T-cell (primary cell): Measurements from ENCODE around the gene RGS17. TPM values are rescaled to one million over a fixed set of nuclear protein-coding genes. Genes with fewer than 3 reads are reported as not detected.
A peak's percentile ranks its signal among the peaks of the same experiment; 100 is the strongest.
"Not testable (repeated sequence)": the region's sequence is repeated elsewhere in the genome, so short reads cannot be mapped to it uniquely, and the experiment has no call there.

Experiments
- ATAC-seq, 4 experiments: fragments of 200-7000 bp in 3 of 4; fragments of 150-1000 bp in 1 of 4; cut with Tn5 transposase; replicated peaks in 1 of 4; 1 replicate in 3 of 4; 2 replicates in 1 of 4; pipeline ENCODE4 v1.10.0; 2021; ENCODE audit warnings: moderate library complexity in 3 of 4, mild to moderate bottlenecking in 2 of 4, moderate number of reproducible peaks in 1 of 4
- CTCF ChIA-PET, 2 donors: fragments of 300-600 bp; sonication (Branson Sonifier 250); formaldehyde crosslinking; loops; one replicate each; lab custom pipeline; 2022; ENCODE audit warnings: antibody characterized with exemption in 2 of 2; lab: Charles Lee
- POLR2A ChIA-PET, 2 donors: fragments of 300-600 bp; sonication (Branson Sonifier 250); formaldehyde crosslinking; loops; one replicate each; lab custom pipeline; 2022; ENCODE audit warnings: antibody characterized with exemption in 2 of 2; lab: Charles Lee
- DNase-seq, 35 experiments: peaks; one replicate each; pipeline versions ENCODE4 v3.0.0 to v3.0.0-alpha.2; 2013 to 2023
- H3K27ac ChIP-seq: one replicate; pipeline ENCODE4 v1.5.1; 2013; ENCODE audit warnings: low read length
- H3K27me3 ChIP-seq, 2 experiments: replicated peaks in 1 of 2; 1 replicate in 1 of 2; 2 replicates in 1 of 2; pipeline versions ENCODE4 v1.6.1 to v1.7.0; 2013; ENCODE audit warnings: low read length in 1 of 2, mixed read lengths in 1 of 2; ENCODE audit not compliant: control insufficient read depth in 2 of 2, insufficient read depth in 2 of 2; ENCODE audit errors: extremely low read depth in 1 of 2
- H3K36me3 ChIP-seq, 2 donors: 1 replicate in 1 of 2; 2 replicates in 1 of 2; pipeline versions ENCODE4 v1.6.1 to v1.7.0; 2013; ENCODE audit warnings: low read length in 1 of 2; ENCODE audit not compliant: control insufficient read depth in 2 of 2, insufficient read depth in 1 of 2; ENCODE audit errors: extremely low read depth in 1 of 2
- H3K4me1 ChIP-seq, 2 experiments: 1 replicate in 1 of 2; 2 replicates in 1 of 2; pipeline versions ENCODE4 v1.6.1 to v1.7.0; 2013; ENCODE audit warnings: low read length in 2 of 2, mixed read lengths in 1 of 2; ENCODE audit not compliant: insufficient read depth in 2 of 2, control insufficient read depth in 1 of 2; ENCODE audit errors: extremely low read depth in 1 of 2
- H3K4me3 ChIP-seq, 2 donors: 1 replicate in 1 of 2; 2 replicates in 1 of 2; pipeline versions ENCODE4 v1.5.1 to v1.7.0; 2013; ENCODE audit warnings: mild to moderate bottlenecking in 2 of 2, low read length in 1 of 2, moderate library complexity in 1 of 2; ENCODE audit not compliant: control insufficient read depth in 1 of 2; ENCODE audit errors: extremely low read depth in 1 of 2
- H3K9me3 ChIP-seq: 2 replicates; pipeline ENCODE4 v1.7.0; 2013
- H3K27ac Mint-ChIP-seq, 2 donors: one replicate each; pipeline ENCODE4 v1.8.0; 2020 to 2021; ENCODE audit warnings: mild to moderate bottlenecking in 2 of 2, mixed read lengths in 2 of 2
- H3K27me3 Mint-ChIP-seq, 2 donors: one replicate each; pipeline ENCODE4 v1.8.0; 2021 to 2022; ENCODE audit warnings: mixed read lengths in 2 of 2
- H3K36me3 Mint-ChIP-seq: one replicate; pipeline ENCODE4 v1.8.0; 2021; ENCODE audit warnings: mixed read lengths
- H3K4me1 Mint-ChIP-seq, 3 donors: one replicate each; pipeline ENCODE4 v1.8.0; 2020 to 2022; ENCODE audit warnings: mixed read lengths in 3 of 3, mild to moderate bottlenecking in 1 of 3
- H3K4me3 Mint-ChIP-seq, 3 donors: one replicate each; pipeline ENCODE4 v1.8.0; 2020 to 2022; ENCODE audit warnings: mild to moderate bottlenecking in 3 of 3, mixed read lengths in 3 of 3, moderate library complexity in 3 of 3
- H3K9me3 Mint-ChIP-seq, 3 donors: one replicate each; pipeline ENCODE4 v1.8.0; 2020 to 2022; ENCODE audit warnings: mixed read lengths in 3 of 3
- WGBS: methylation state at CpG from one replicate; pipeline ENCODE4 v1.1.5; 2013; ENCODE audit warnings: missing lambda C conversion rate; ENCODE audit not compliant: insufficient coverage; 5-methylcytosine and 5-hydroxymethylcytosine counted together
- total RNA-seq, 35 experiments: library from RNA in 6 of 35; stranded (reverse) in 6 of 35; fragments of 120-200 nt in 1 of 35; gene quantifications; one replicate each; pipeline versions ENCODE4 v1.2.1 to v1.2.4 and lab custom pipeline; 2013 to 2026

The RGS17 gene
- total RNA-seq, 5 donors from 2014 or later (not counting 1 experiment from before 2014, with no cell fraction given): 0.09 to 0.30 TPM; not detected in 3

GRCh38 chr6:152976749-152977148 lies 154.3 kb downstream of the RGS17 start:
- peaks cover 3 to 4% of the 10 kb centered on the region in 2 experiments for H3K4me1 ChIP-seq
- no peak overlapping the region for H3K4me3 Mint-ChIP-seq
- no peak overlapping the region for H3K27ac ChIP-seq

GRCh38 chr6:152975204-152975915 lies 155.7 kb downstream of the RGS17 start:
- Mint-ChIP-seq H3K36me3 (peaks cover 59% of the 10 kb centered on the region), H3K9me3 (peaks cover 0 to 4% (median 0%) of the 10 kb centered on the region in 3 donors), H3K27ac (peak overlapping the region; percentile 5 to 41), H3K27me3 (no peaks in the 10 kb centered on the region), H3K4me1 (peaks cover 28 to 46% (median 35%) of the 10 kb centered on the region in 3 donors), H3K4me3 (peak overlapping the region; percentile 10 to 68 (median 54))
- CTCF ChIA-PET: no interaction called here
- peaks cover 2% of the 10 kb centered on the region for H3K9me3 ChIP-seq
- H3K4me3 ChIP-seq: no peak overlapping the region
- POLR2A ChIA-PET: no interaction called here
- H3K36me3 ChIP-seq: peaks cover 0 to 12% of the 10 kb centered on the region in 2 donors
- H3K4me1 ChIP-seq: peaks cover 3% of the 10 kb centered on the region in 2 experiments
- ATAC-seq (peak in 2 of 4 experiments; percentile 24 to 77), DNase-seq (peak in 1 of 35 experiments; percentile 33)
- peak overlapping the region; percentile 21 for H3K27ac ChIP-seq
- no CpG with 5 or more reads among the region's 4 CpGs for WGBS
- no peaks in the 10 kb centered on the region for H3K27me3 ChIP-seq

More at GRCh38 chr6:152976749-152977148, 154.3 kb downstream of the RGS17 start:
- Mint-ChIP-seq H3K36me3 (peaks cover 46% of the 10 kb centered on the region), H3K9me3 (no peaks in the 10 kb centered on the region), H3K4me1 (peaks cover 40 to 57% (median 47%) of the 10 kb centered on the region in 3 donors), H3K27ac (no peak overlapping the region), H3K27me3 (no peaks in the 10 kb centered on the region)
- H3K36me3 ChIP-seq: peaks cover 0 to 2% of the 10 kb centered on the region in 2 donors
- H3K27me3 ChIP-seq: no peaks in the 10 kb centered on the region
- WGBS: 100% methylated on average over 1 of the region's 1 CpG
- ChIA-PET CTCF (interaction anchor here in 1 of 2 donors (0.6 kb wide), 1 partner anchor 1886 kb away, joined by 3 read pairs; no protein-coding TSS in a partner anchor), POLR2A (interaction anchor here in 1 of 2 donors (0.6 kb wide), 1 partner anchor 9 kb away, joined by 3 read pairs; no protein-coding TSS in a partner anchor)
- no peak overlapping the region for H3K4me3 ChIP-seq
- ATAC-seq (no peak), DNase-seq (no peak)
- no peaks in the 10 kb centered on the region for H3K9me3 ChIP-seq

- POLR2A ChIA-PET: interaction anchor here in 1 of 2 donors (0.6 kb wide), 1 partner anchor 26 kb away, joined by 11 read pairs; no protein-coding TSS in a partner anchor
- peaks cover 24 to 36% (median 29%) of the 10 kb centered on the region in 3 donors for H3K4me1 Mint-ChIP-seq
- ATAC-seq: no peak
- WGBS: no CpG with 5 or more reads among the region's 1 CpG
- no peaks in the 10 kb centered on the region for H3K27me3 Mint-ChIP-seq
- H3K9me3 Mint-ChIP-seq: peaks cover 7 to 11% (median 10%) of the 10 kb centered on the region in 3 donors
- H3K36me3 ChIP-seq: peaks cover 0 to 21% of the 10 kb centered on the region in 2 donors
- no peak overlapping the region for H3K27ac Mint-ChIP-seq
- no peak overlapping the region for H3K27ac ChIP-seq
- H3K27me3 ChIP-seq: no peaks in the 10 kb centered on the region
- H3K4me1 ChIP-seq: peaks cover 0 to 3% of the 10 kb centered on the region in 2 experiments
- peaks cover 73% of the 10 kb centered on the region for H3K36me3 Mint-ChIP-seq
- no peak for DNase-seq
- no peak overlapping the region for H3K4me3 ChIP-seq
- H3K9me3 ChIP-seq: peaks cover 5% of the 10 kb centered on the region
- H3K4me3 Mint-ChIP-seq: no peak overlapping the region
- CTCF ChIA-PET: interaction anchor here in 1 of 2 donors (0.6 to 1.0 kb wide), 4 partner anchors 24 to 338 kb away, joined by 3 to 9 read pairs (median 6); no protein-coding TSS in a partner anchor
These were observed 157.2 kb downstream of the RGS17 start for GRCh38 chr6:152973916-152974315.

- Histone ChIP-seq H3K27ac (no peak overlapping the region), H3K36me3 (peaks cover 0 to 21% of the 10 kb centered on the region in 2 donors), H3K4me3 (no peak overlapping the region), H3K27me3 (no peaks in the 10 kb centered on the region), H3K4me1 (peaks cover 0 to 3% of the 10 kb centered on the region in 2 experiments), H3K9me3 (peaks cover 5% of the 10 kb centered on the region)
- Mint-ChIP-seq H3K4me3 (no peak overlapping the region), H3K27me3 (no peaks in the 10 kb centered on the region), H3K4me1 (peaks cover 2 to 11% (median 8%) of the 10 kb centered on the region in 3 donors), H3K9me3 (peaks cover 26 to 41% (median 32%) of the 10 kb centered on the region in 3 donors), H3K27ac (no peak overlapping the region), H3K36me3 (peaks cover 57% of the 10 kb centered on the region)
- DNase-seq (no peak), ATAC-seq (no peak)
- ChIA-PET CTCF (interaction anchor here (0.9 to 1.1 kb wide), 3 partner anchors 9 to 22 kb away, joined by 3 to 4 read pairs (median 3); no protein-coding TSS in a partner anchor), POLR2A (interaction anchor here in 1 of 2 donors (0.5 kb wide), 1 partner anchor 19 kb away, joined by 3 read pairs; no protein-coding TSS in a partner anchor)
- WGBS: 100% methylated on average over 5 of the region's 6 CpGs
These were observed 161.2 kb downstream of the RGS17 start for GRCh38 chr6:152969688-152970418.

GRCh38 chr6:152966168-152966894 lies 164.8 kb downstream of the RGS17 start:
- ATAC-seq, DNase-seq, H3K4me1 ChIP-seq, H3K4me3 ChIP-seq, H3K4me1 Mint-ChIP-seq, H3K9me3 ChIP-seq, H3K4me3 Mint-ChIP-seq, H3K27me3 Mint-ChIP-seq, CTCF ChIA-PET, H3K27me3 ChIP-seq, POLR2A ChIA-PET, H3K27ac ChIP-seq, H3K27ac Mint-ChIP-seq: not testable (repeated sequence)
- H3K36me3 Mint-ChIP-seq: peaks cover 27% of the 10 kb centered on the region
- peaks cover 26 to 45% (median 32%) of the 10 kb centered on the region in 3 donors for H3K9me3 Mint-ChIP-seq
- 60% methylated on average over 1 of the region's 15 CpGs for whole genome bisulfite sequencing
- H3K36me3 ChIP-seq: peaks cover 0 to 15% of the 10 kb centered on the region in 2 donors
